Esophagus squamous epithelium (tissue), 5 donors: ENCODE results near the gene BRMS1. TPM values are rescaled to one million over a fixed set of nuclear protein-coding genes. Genes with fewer than 3 reads are reported as not detected.

Source experiments
- DNase-seq: peaks from one replicate; lab custom pipeline; 2025; lab: John Stamatoyannopoulos, UW
- H3K27ac ChIP-seq, 4 donors: fragments of 200-600 bp; sonication (generic); one replicate each; pipeline ENCODE4 v1.5.1; 2016 to 2019; ENCODE audit warnings: mild to moderate bottlenecking in 1 of 4
- H3K27me3 ChIP-seq, 4 donors: fragments of 200-600 bp; sonication (generic); 1 replicate in 3 of 4; 2 replicates in 1 of 4; pipeline versions ENCODE4 v1.5.1 to v1.6.0; 2017 to 2021; ENCODE audit warnings: antibody characterized with exemption in 1 of 4
- H3K36me3 ChIP-seq, 3 donors: fragments of 200-600 bp; sonication (generic); one replicate each; pipeline ENCODE4 v1.5.1; 2016 to 2019
- H3K4me1 ChIP-seq, 3 donors: fragments of 200-600 bp; sonication (generic); one replicate each; pipeline ENCODE4 v1.5.1; 2017 to 2019
- H3K4me3 ChIP-seq, 4 donors: fragments of 200-600 bp; sonication (generic); 1 replicate in 3 of 4; 2 replicates in 1 of 4; pipeline ENCODE4 v1.5.1; 2016 to 2019; ENCODE audit warnings: mild to moderate bottlenecking in 2 of 4, moderate library complexity in 1 of 4
- H3K9me3 ChIP-seq, 3 donors: fragments of 200-600 bp; sonication (generic); one replicate each; pipeline ENCODE4 v1.5.1; 2016 to 2019
- POLR2A ChIP-seq, 4 donors: fragments of 450-650 bp; IDR thresholded peaks; one replicate each; pipeline ENCODE4 v1.6.1; 2017; ENCODE audit warnings: antibody characterized with exemption in 4 of 4, mild to moderate bottlenecking in 4 of 4, moderate library complexity in 3 of 4
- WGBS, 2 donors: methylation state at CpG; one replicate each; pipeline ENCODE4 v1.1.5; 2018; 5-methylcytosine and 5-hydroxymethylcytosine counted together
- intact Hi-C: fragments of 100-400 bp; cut with DNase I; formaldehyde crosslinking; loops from one replicate; pipeline ENCODE4 v1.15.0; 2022
- total RNA-seq, 4 donors: library from RNA; depleted of rRNA; stranded (reverse); fragments of >200 nt; gene quantifications; one replicate each; pipeline ENCODE4 v1.1.0, GENCODE V29; 2016
- TF ChIP-seq, protein P1 (sequence below), 6 experiments: fragments of 450-650 bp in 4 of 6; fragments of 200-600 bp in 2 of 6; sonication (generic) in 2 of 6; IDR thresholded peaks; one replicate each; pipeline ENCODE4 v1.5.1; 2016 to 2019; ENCODE audit warnings: antibody characterized with exemption in 6 of 6, mild to moderate bottlenecking in 4 of 6, moderate library complexity in 4 of 6
- donor health status: DM: yes; HTN: yes; CAD: no.

BRMS1 gene
- total RNA-seq, 4 donors from 2014 or later: 43.8 to 65.5 (median 56.8) TPM

DNA sequence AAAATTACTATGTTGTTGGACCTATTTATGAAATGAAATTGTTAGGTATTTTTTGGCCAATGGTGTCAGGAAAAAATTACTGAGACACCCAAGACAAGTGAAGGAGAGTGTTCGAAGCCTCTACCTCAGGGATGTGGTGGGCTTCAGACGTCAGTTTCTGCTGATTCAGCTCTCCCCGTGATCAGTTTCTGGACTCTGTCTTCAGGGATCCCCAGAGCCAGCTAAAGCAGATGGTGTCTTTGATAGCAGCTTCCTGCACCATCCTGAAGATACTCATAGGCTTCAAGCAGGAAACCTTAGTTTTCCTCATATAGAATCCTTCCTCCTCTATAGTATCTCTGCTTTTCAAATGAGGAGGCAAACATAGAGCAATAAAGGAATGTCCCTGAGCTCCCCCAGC lies 35.4 kb downstream of the BRMS1 start:
- intact Hi-C loops: no loop called here
- H3K4me1 ChIP-seq: peaks cover 11 to 33% (median 14%) of the 10 kb centered on the region in 3 donors
- TF ChIP-seq POLR2A (IDR thresholded peaks at IDR 0.05): no peak
- TF ChIP-seq, protein P1, sequence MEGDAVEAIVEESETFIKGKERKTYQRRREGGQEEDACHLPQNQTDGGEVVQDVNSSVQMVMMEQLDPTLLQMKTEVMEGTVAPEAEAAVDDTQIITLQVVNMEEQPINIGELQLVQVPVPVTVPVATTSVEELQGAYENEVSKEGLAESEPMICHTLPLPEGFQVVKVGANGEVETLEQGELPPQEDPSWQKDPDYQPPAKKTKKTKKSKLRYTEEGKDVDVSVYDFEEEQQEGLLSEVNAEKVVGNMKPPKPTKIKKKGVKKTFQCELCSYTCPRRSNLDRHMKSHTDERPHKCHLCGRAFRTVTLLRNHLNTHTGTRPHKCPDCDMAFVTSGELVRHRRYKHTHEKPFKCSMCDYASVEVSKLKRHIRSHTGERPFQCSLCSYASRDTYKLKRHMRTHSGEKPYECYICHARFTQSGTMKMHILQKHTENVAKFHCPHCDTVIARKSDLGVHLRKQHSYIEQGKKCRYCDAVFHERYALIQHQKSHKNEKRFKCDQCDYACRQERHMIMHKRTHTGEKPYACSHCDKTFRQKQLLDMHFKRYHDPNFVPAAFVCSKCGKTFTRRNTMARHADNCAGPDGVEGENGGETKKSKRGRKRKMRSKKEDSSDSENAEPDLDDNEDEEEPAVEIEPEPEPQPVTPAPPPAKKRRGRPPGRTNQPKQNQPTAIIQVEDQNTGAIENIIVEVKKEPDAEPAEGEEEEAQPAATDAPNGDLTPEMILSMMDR (IDR thresholded peaks at IDR 0.05): no peak
- no peak overlapping the region for H3K27ac ChIP-seq
- no peak overlapping the region for H3K4me3 ChIP-seq
- H3K9me3 ChIP-seq: no peaks in the 10 kb centered on the region
- DNase-seq: no peak
- WGBS, 2 donors: 56 to 65% methylated on average over 3 of the region's 3 CpGs
- H3K36me3 ChIP-seq: no peaks in the 10 kb centered on the region
- H3K27me3 ChIP-seq: peaks cover 0 to 3% (median 0%) of the 10 kb centered on the region in 4 donors

DNA sequence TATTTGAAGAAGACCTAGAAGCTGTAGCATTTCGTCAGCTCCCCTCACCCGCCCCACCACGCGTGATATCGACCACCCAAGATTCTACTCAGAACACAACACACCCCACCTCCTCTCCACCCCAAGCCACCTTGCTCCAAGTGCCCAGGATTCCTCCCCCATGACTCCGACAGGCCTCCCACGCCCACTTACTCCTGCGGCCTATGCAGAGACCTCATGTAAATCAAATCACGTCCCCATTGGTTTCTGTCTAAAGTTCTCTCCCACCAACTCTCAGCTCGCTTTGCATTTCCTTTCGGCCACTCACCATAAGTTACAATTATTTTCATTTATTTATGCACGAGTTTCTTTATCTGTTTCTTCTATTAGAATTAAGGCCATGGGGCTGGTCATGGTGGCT lies 42.2 kb downstream of the BRMS1 start:
- no peak for DNase-seq
- no peaks in the 10 kb centered on the region for H3K9me3 ChIP-seq
- no peaks in the 10 kb centered on the region for H3K27me3 ChIP-seq
- H3K27ac ChIP-seq: no peak overlapping the region
- intact Hi-C loops: no loop called here
- H3K36me3 ChIP-seq: no peaks in the 10 kb centered on the region
- no peak overlapping the region for H3K4me3 ChIP-seq
- no peaks in the 10 kb centered on the region for H3K4me1 ChIP-seq
- TF ChIP-seq, protein P1 (IDR thresholded peaks at IDR 0.05): no peak
- no peak for TF ChIP-seq POLR2A (IDR thresholded peaks at IDR 0.05)
- WGBS, 2 donors: 82 to 86% methylated on average over 12 of the region's 12 CpGs

DNA sequence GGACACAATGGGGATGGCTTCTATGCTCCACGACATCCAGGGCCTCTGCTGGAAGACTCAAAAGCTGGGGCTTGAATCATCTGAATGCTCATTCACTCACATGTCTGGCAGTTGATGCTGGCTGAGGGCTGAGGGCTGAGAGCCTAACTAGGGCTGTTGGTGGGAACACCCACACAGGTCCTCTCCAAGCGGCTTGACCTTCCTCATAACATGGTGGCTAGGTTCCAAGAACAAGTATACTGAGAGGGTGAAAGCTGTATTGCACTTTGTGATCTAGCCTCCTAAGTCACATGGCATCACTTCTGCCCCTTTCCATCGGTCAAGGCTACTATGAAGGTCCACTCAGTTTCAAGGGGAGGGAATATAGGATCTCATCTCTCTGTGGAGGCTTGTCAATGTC lies 45.7 kb downstream of the BRMS1 start:
- TF ChIP-seq, protein P1 (IDR thresholded peaks at IDR 0.05): no peak
- TF ChIP-seq POLR2A (IDR thresholded peaks at IDR 0.05): no peak
- Histone ChIP-seq H3K27ac (no peak overlapping the region), H3K4me1 (no peaks in the 10 kb centered on the region), H3K9me3 (no peaks in the 10 kb centered on the region), H3K27me3 (peaks cover 0 to 30% (median 0%) of the 10 kb centered on the region in 4 donors), H3K36me3 (no peaks in the 10 kb centered on the region), H3K4me3 (no peak overlapping the region)
- intact Hi-C loops: no loop called here
- no peak for DNase-seq
- WGBS, 2 donors: 55 to 58% methylated on average over 2 to 3 of the region's 3 CpGs

DNA sequence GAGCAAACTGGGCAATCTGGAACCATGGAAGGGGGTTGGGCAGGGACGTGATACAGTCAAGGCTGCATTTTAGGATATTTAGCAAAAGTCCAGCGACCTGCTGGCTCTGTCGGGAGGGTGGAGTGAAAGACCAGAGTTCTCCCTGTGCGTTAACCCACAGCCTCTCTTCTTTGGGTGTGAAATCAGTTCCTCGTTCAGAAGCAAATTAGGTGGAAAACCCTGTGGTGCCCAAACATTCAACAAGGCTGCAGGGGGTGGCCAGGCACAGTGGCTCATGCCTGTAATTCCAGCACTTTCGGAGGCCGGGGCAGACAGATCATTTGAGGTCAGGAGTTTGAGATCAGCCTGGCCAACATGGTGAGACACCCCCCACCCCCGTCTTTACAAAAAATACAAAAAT lies 47.3 kb downstream of the BRMS1 start:
- H3K4me1 ChIP-seq: peaks cover 0 to under 1% (median 0%) of the 10 kb centered on the region in 3 donors
- H3K27me3 ChIP-seq: peaks cover 0 to 46% (median 2%) of the 10 kb centered on the region in 4 donors
- 43 to 50% methylated on average over 7 to 8 of the region's 8 CpGs for WGBS, 2 donors
- H3K4me3 ChIP-seq: no peak overlapping the region
- H3K27ac ChIP-seq: no peak overlapping the region
- H3K9me3 ChIP-seq: no peaks in the 10 kb centered on the region
- TF ChIP-seq POLR2A (IDR thresholded peaks at IDR 0.05): no peak
- TF ChIP-seq, protein P1 (IDR thresholded peaks at IDR 0.05): no peak
- no peak for DNase-seq
- H3K36me3 ChIP-seq: no peaks in the 10 kb centered on the region
- intact Hi-C loops: no loop called here

DNA sequence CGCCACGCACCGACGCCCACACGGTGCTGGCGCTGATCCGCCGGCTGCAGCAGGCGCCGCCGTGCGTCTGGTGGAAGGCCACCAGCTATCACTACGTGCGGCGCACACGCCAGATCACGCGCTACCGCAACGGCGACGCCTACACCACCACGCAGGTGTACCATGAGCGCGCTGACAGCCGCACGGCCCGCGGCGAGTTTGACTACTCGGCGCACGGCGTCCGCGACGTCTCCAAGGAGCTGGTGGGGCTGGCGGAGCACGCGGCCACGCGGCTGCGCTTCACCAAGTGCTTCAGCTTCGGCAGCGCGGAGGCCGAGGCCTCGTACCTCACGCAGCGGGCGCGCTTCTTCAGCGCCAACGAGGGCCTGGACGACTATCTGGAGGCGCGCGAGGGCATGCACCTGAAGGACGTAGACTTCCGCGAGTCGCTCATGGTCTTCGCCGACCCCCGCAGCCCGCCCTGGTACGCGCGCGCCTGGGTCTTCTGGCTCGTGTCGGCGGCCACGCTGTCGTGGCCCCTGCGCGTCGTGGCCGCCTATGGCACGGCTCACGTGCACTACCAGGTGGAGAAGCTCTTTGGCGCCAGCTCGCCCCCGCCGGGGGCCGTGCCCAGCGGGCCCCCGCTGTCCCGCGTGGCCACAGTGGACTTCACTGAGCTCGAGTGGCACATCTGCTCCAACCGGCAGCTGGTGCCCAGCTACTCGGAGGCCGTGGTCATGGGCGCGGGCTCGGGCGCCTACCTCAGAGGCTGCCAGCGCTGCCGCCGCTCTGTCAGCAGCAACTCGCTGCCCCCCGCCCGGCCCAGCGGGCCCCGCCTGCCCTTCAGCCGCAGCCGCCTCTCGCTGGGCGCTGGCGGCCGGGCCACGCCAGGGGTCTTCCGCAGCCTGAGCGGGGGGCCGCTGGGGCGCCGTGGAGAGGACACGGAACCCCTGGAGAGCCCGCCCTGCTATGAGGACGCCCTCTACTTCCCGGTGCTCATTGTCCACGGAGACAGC lies 50.0 kb downstream of the BRMS1 start:
- no peak for DNase-seq
- Histone ChIP-seq H3K27ac (no peak overlapping the region), H3K9me3 (no peaks in the 10 kb centered on the region), H3K27me3 (peaks cover 6 to 69% (median 10%) of the 10 kb centered on the region in 4 donors), H3K36me3 (no peaks in the 10 kb centered on the region), H3K4me1 (peaks cover 8 to 22% (median 9%) of the 10 kb centered on the region in 3 donors), H3K4me3 (no peak overlapping the region)
- 87% methylated on average over 18 of the region's 123 CpGs; no CpG with 5 or more reads in 1 of the 2 donors for WGBS, 2 donors
- TF ChIP-seq, protein P1 (IDR thresholded peaks at IDR 0.05): no peak
- no peak for TF ChIP-seq POLR2A (IDR thresholded peaks at IDR 0.05)
- intact Hi-C loops: no loop called here
